Brain microvascular endothelial cell (primary cell): ENCODE data around the gene FBXO42.
A peak's percentile ranks its signal among the peaks of the same experiment; 100 is the strongest.
"Not testable (repeated sequence)": the region's sequence is repeated elsewhere in the genome, so short reads cannot be mapped to it uniquely, and the experiment has no call there.

ENCODE experiments used
- DNase-seq: peaks from one replicate; pipeline ENCODE4 v3.0.0-alpha.2; 2020
- H3K27ac ChIP-seq: fragments of 250-450 bp; sonication (Bioruptor Pico); 2 replicates; pipeline ENCODE4 v1.5.1; 2020; ENCODE audit warnings: mild to moderate bottlenecking, moderate library complexity
- H3K27me3 ChIP-seq: fragments of 250-450 bp; sonication (Bioruptor Pico); replicated peaks from 2 replicates; pipeline ENCODE4 v1.5.1; 2020; ENCODE audit warnings: mild to moderate bottlenecking
- H3K36me3 ChIP-seq: fragments of 250-450 bp; sonication (Bioruptor Pico); replicated peaks from 2 replicates; pipeline ENCODE4 v1.5.1; 2020; ENCODE audit warnings: mild to moderate bottlenecking
- H3K4me3 ChIP-seq: 2 replicates; pipeline ENCODE4 v1.5.1; 2011; ENCODE audit warnings: low read depth, mild to moderate bottlenecking, control low read depth, low read length, moderate library complexity
- CTCF ChIP-seq: IDR thresholded peaks from 2 replicates; pipeline ENCODE4 v1.5.1; 2011; ENCODE audit warnings: low read depth, mild to moderate bottlenecking, moderate library complexity, low read length, control low read depth, inconsistent platforms; ENCODE audit errors: missing control alignments
- in situ Hi-C: cut with HindIII; loops from 2 replicates; pipeline ENCODE4 v1.10.0; 2017; ENCODE audit warnings: low sequenced_read_pairs, low pct_ligation_motif_present

Gene FBXO42

DNA sequence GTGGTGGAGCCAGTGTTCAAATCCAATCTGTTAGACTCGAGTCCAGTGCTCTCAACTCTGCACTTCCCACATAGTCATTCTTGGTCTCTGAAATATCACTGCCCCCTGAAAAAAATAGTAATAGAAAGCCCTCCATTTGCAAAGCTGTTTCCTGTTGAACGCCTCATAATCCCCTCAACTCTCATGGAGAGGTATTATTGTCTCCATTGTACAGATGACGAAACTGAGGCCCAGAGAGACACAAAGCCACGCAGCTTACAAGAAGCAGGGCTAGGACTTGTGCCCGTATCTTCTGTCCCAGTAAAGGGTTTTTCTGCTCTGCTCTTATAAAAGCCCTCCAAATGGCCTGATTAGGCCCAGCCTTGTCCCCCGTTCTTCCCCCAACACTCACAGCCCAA lies 133.6 kb downstream of the FBXO42 start:
- DNase-seq: no peak
- Histone ChIP-seq H3K27ac (no peak overlapping the region), H3K27me3 (no peaks in the 10 kb centered on the region), H3K4me3 (no peak overlapping the region), H3K36me3 (no peaks in the 10 kb centered on the region)
- TF ChIP-seq CTCF: no peak
- in situ Hi-C loops: no loop called here

- H3K27ac ChIP-seq: no peak overlapping the region
- no peak overlapping the region for H3K4me3 ChIP-seq
- in situ Hi-C loops: no loop called here
These were observed 134.1 kb downstream of the FBXO42 start for GRCh38 chr1:16218014-16218673.

DNA sequence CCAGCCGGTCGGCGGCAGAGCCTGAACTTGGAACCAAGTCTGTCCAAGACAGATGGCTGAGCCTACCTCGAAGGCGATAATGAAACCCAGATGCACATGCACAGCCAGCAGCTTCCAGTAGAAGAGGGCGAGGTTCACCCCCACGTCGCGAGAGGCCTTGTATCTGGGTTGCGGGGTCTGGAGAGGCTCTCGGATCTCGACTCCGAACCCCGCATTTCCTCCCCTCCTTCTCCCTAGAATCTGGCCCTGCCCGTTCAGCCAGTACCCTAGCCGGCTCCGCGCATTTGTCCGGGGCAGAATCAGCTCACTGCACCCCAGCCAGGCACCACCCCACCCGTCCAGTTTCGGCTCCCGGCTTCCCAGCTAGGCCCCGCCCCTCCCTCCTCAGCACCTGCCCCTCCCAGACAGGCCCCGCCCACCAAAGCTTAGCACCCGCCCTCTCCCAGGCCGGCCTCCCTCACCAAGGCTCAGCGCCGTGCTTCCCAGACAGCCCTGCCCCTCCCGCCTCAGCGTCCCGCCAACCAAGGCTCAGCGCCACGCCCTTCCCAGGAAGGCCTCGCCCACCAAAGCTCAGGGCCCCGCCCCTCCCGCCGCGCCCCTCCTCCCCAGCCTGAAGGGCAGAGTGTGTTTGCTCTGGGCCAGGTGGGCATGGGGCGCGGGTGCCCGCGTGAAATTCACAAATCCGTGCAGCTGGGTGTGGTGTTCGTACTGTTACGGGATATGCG lies 135.1 kb downstream of the FBXO42 start:
- no peak overlapping the region for H3K27ac ChIP-seq
- no peaks in the 10 kb centered on the region for H3K27me3 ChIP-seq
- in situ Hi-C loops: no loop called here
- no peaks in the 10 kb centered on the region for H3K36me3 ChIP-seq
- TF ChIP-seq CTCF: no peak
- peak; percentile 96 for DNase-seq
- peak overlapping the region; percentile 61 for H3K4me3 ChIP-seq

More at GRCh38 chr1:16218014-16218673, 134.1 kb downstream of the FBXO42 start:
- TF ChIP-seq CTCF: no peak
- H3K27me3 ChIP-seq: no peaks in the 10 kb centered on the region
- no peaks in the 10 kb centered on the region for H3K36me3 ChIP-seq
- no peak for DNase-seq

GRCh38 chr1:16215882-16216753 lies 136.2 kb downstream of the FBXO42 start:
- Histone ChIP-seq H3K4me3 (peak overlapping the region; percentile 61), H3K36me3 (no peaks in the 10 kb centered on the region), H3K27ac (no peak overlapping the region), H3K27me3 (no peaks in the 10 kb centered on the region)
- in situ Hi-C loops: no loop called here
- TF ChIP-seq CTCF: no peak
- DNase-seq: peak; percentile 78

DNA sequence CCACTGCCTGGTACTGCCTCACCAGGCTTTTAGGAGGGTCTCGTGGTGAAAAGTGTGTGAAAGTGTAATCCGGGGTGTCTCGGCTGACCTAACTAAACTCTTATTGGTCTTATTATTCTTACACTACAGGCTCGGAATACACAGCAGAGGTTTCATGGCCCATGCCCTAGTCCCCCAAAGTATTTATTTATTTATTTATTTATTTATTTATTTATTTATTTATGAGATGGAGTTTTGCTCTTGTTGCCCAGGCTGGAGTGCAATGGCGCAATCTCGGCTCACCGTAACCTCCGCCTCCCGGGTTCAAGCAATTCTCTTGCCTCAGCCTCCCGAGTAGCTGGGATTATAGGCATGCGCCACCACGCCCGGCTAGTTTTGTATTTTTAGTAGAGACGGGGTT lies 137.0 kb downstream of the FBXO42 start:
- H3K27me3 ChIP-seq, H3K27ac ChIP-seq, in situ Hi-C loops: not testable (repeated sequence)

GRCh38 chr1:16213544-16213943 lies 138.7 kb downstream of the FBXO42 start:
- H3K4me3 ChIP-seq, H3K36me3 ChIP-seq, H3K27me3 ChIP-seq, DNase-seq, in situ Hi-C loops, H3K27ac ChIP-seq: not testable (repeated sequence)

More for the DNA sequence above, 137.0 kb downstream of the FBXO42 start:
- not testable (repeated sequence) for H3K4me3 ChIP-seq, H3K36me3 ChIP-seq, DNase-seq
